H9 (cell line): ENCODE results near the gene RTF2. TPM values are rescaled to one million over a fixed set of nuclear protein-coding genes. Genes with fewer than 3 reads are reported as not detected.

Experiments
- DNase-seq: peaks from one replicate; pipeline ENCODE4 v3.0.0-alpha.2; 2017
- H2AFZ ChIP-seq: one replicate; pipeline ENCODE4 v1.6.1; 2013; ENCODE audit warnings: mild to moderate bottlenecking, low read length, control low read depth, moderate library complexity
- H2AK5ac ChIP-seq: 2 replicates; pipeline ENCODE4 v1.6.1; 2013; ENCODE audit warnings: low read length, control low read depth, mixed read lengths; ENCODE audit not compliant: insufficient read length
- H2BK120ac ChIP-seq: one replicate; pipeline ENCODE4 v1.6.1; 2013; ENCODE audit warnings: low read depth, mild to moderate bottlenecking, low read length, control low read depth, inconsistent platforms; ENCODE audit not compliant: poor library complexity, severe bottlenecking
- H2BK12ac ChIP-seq: 2 replicates; pipeline ENCODE4 v1.6.1; 2013; ENCODE audit warnings: low read length, control low read depth, mixed read lengths, low read depth; ENCODE audit not compliant: insufficient read length
- H2BK15ac ChIP-seq: 2 replicates; pipeline ENCODE4 v1.6.1; 2013; ENCODE audit warnings: low read depth, low read length, control low read depth
- H2BK20ac ChIP-seq: one replicate; pipeline ENCODE4 v1.6.1; 2013; ENCODE audit warnings: low read depth, mild to moderate bottlenecking, low read length, control low read depth, inconsistent platforms; ENCODE audit not compliant: poor library complexity, severe bottlenecking
- H2BK5ac ChIP-seq: 2 replicates; pipeline ENCODE4 v1.6.1; 2013; ENCODE audit warnings: low read length, control low read depth, mixed read lengths; ENCODE audit not compliant: insufficient read length
- H3K14ac ChIP-seq: 2 replicates; pipeline ENCODE4 v1.6.1; 2013; ENCODE audit warnings: low read length, control low read depth; ENCODE audit not compliant: insufficient read depth
- H3K18ac ChIP-seq: 2 replicates; pipeline ENCODE4 v1.6.1; 2013; ENCODE audit warnings: low read depth, mild to moderate bottlenecking, mixed read lengths, low read length, control low read depth; ENCODE audit not compliant: insufficient read length
- H3K23ac ChIP-seq: 2 replicates; pipeline ENCODE4 v1.6.1; 2013; ENCODE audit warnings: low read length, control low read depth, mixed read lengths, low read depth; ENCODE audit not compliant: insufficient read length
- H3K23me2 ChIP-seq: 2 replicates; pipeline ENCODE4 v1.6.1; 2013; ENCODE audit warnings: low read depth, mild to moderate bottlenecking, mixed read lengths, low read length, control low read depth; ENCODE audit not compliant: insufficient read length, poor library complexity, severe bottlenecking
- H3K27ac ChIP-seq: 2 replicates; pipeline ENCODE4 v1.5.1; 2013; ENCODE audit warnings: low read length, control low read depth, mixed read lengths, low read depth; ENCODE audit not compliant: insufficient read length
- H3K27me3 ChIP-seq: 2 replicates; pipeline ENCODE4 v1.6.1; 2013; ENCODE audit warnings: low read length, control low read depth, inconsistent platforms; ENCODE audit not compliant: insufficient read depth
- H3K4ac ChIP-seq: 2 replicates; pipeline ENCODE4 v1.6.1; 2013; ENCODE audit warnings: low read depth, mild to moderate bottlenecking, control low read depth, inconsistent platforms, low read length, moderate library complexity
- H3K4me1 ChIP-seq: 2 replicates; pipeline ENCODE4 v1.6.1; 2013; ENCODE audit warnings: low read length, control low read depth, inconsistent platforms; ENCODE audit not compliant: insufficient read depth
- H3K4me2 ChIP-seq: 2 replicates; pipeline ENCODE4 v1.6.1; 2013; ENCODE audit warnings: low read length, control low read depth, mixed read lengths; ENCODE audit not compliant: insufficient read length, insufficient read depth
- H3K56ac ChIP-seq: 2 replicates; pipeline ENCODE4 v1.6.1; 2013; ENCODE audit warnings: low read depth, mild to moderate bottlenecking, mixed read lengths, low read length, control low read depth; ENCODE audit not compliant: insufficient read length
- H3K79me1 ChIP-seq: 2 replicates; pipeline ENCODE4 v1.6.1; 2013; ENCODE audit warnings: low read depth, mild to moderate bottlenecking, moderate library complexity, low read length, control low read depth, inconsistent platforms; ENCODE audit not compliant: insufficient read depth, poor library complexity, severe bottlenecking
- H3K79me2 ChIP-seq: 2 replicates; pipeline ENCODE4 v1.6.1; 2013; ENCODE audit warnings: low read length, control low read depth, inconsistent platforms; ENCODE audit not compliant: insufficient read depth
- H3K9ac ChIP-seq: 2 replicates; pipeline ENCODE4 v1.6.1; 2013; ENCODE audit warnings: low read length, control low read depth, mixed read lengths; ENCODE audit not compliant: insufficient read length; ENCODE audit errors: extremely low read depth
- H3K9me3 ChIP-seq: one replicate; pipeline ENCODE4 v1.6.1; 2013; ENCODE audit warnings: low read depth, low read length, inconsistent platforms; ENCODE audit not compliant: control insufficient read depth
- H3T11ph ChIP-seq: one replicate; pipeline ENCODE4 v1.6.1; 2013; ENCODE audit warnings: mild to moderate bottlenecking, low read length, control low read depth, inconsistent platforms
- H4K20me1 ChIP-seq: one replicate; pipeline ENCODE4 v1.6.1; 2013; ENCODE audit not compliant: control insufficient read depth, insufficient read length, insufficient read depth
- H4K5ac ChIP-seq: 2 replicates; pipeline ENCODE4 v1.6.1; 2013; ENCODE audit warnings: low read depth, mild to moderate bottlenecking, mixed read lengths, low read length, control low read depth; ENCODE audit not compliant: insufficient read length
- H4K8ac ChIP-seq: replicated peaks from 2 replicates; pipeline ENCODE4 v1.6.1; 2013; ENCODE audit warnings: low read length, control low read depth, mixed read lengths, low read depth; ENCODE audit not compliant: insufficient read length
- H4K91ac ChIP-seq: 2 replicates; pipeline ENCODE4 v1.6.1; 2013; ENCODE audit warnings: low read depth, mild to moderate bottlenecking, moderate library complexity, mixed read lengths, low read length, control low read depth; ENCODE audit not compliant: insufficient read length
- H3K27ac Mint-ChIP-seq, 3 experiments: 2 replicates in 2 of 3; 3 replicates in 1 of 3; pipeline ENCODE4 v1.8.0; 2020 to 2021; ENCODE audit warnings: mixed read lengths in 3 of 3, mild to moderate bottlenecking in 1 of 3, moderate library complexity in 1 of 3
- H3K27me3 Mint-ChIP-seq: 2 replicates; pipeline ENCODE4 v1.8.0; 2021; ENCODE audit warnings: low read depth, mild to moderate bottlenecking, moderate library complexity, mixed read lengths
- H3K36me3 Mint-ChIP-seq, 3 experiments: 2 replicates in 2 of 3; 3 replicates in 1 of 3; pipeline ENCODE4 v1.8.0; 2020 to 2021; ENCODE audit warnings: low read depth in 3 of 3, mixed read lengths in 3 of 3; ENCODE audit not compliant: insufficient read depth in 1 of 3
- H3K4me1 Mint-ChIP-seq, 2 experiments: 2 replicates each; pipeline ENCODE4 v1.8.0; 2020; ENCODE audit warnings: mixed read lengths in 2 of 2
- H3K4me3 Mint-ChIP-seq, 2 experiments: 2 replicates in 1 of 2; 3 replicates in 1 of 2; pipeline ENCODE4 v1.8.0; 2020 to 2021; ENCODE audit warnings: mild to moderate bottlenecking in 2 of 2, mixed read lengths in 2 of 2, moderate library complexity in 1 of 2
- H3K9me3 Mint-ChIP-seq, 2 experiments: 2 replicates in 1 of 2; 3 replicates in 1 of 2; pipeline ENCODE4 v1.8.0; 2020; ENCODE audit warnings: mild to moderate bottlenecking in 2 of 2, mixed read lengths in 2 of 2, moderate library complexity in 1 of 2
- WGBS: extraction: QIAGEN DNeasy Blood & Tissue Kit; methylation state at CpG from one replicate; pipeline ENCODE4 v1.1.7; 2013; ENCODE audit warnings: missing lambda C conversion rate, low lambda C conversion rate, mixed read lengths; ENCODE audit not compliant: insufficient read length; ENCODE audit errors: extremely low coverage; 5-methylcytosine and 5-hydroxymethylcytosine counted together
- total RNA-seq: library from RNA; stranded (reverse); gene quantifications from 2 replicates; pipeline ENCODE4 v1.2.1, GENCODE V29; 2021
- TF ChIP-seq, protein P1 (sequence below): fragments of 200-600 bp; sonication (generic); conservative IDR thresholded peaks from 3 replicates; pipeline ENCODE4 v1.8.0; 2021; ENCODE audit warnings: antibody characterized with exemption, mild to moderate bottlenecking

Gene RTF2
- total RNA-seq, 1 experiment from 2014 or later, result 62.6 TPM

DNA sequence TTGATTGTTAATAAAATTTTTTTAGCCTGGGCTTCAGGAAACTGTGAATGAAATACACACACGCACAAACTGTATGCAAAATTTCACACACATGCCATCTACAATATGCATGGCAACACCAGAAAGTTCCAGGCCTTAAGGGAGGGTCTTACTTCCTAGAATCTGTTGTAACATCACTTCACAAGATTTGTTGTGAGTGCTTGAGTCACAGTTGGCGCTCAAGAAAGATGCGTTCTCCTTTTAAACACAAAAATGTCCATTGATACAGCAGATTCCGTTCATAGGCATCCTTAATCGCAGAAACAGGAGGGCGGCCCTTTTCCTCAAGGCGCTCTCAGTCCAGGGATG, 485 bp upstream of the RTF2 start:
- H3K4me1 Mint-ChIP-seq, result peaks cover 4 to 11% of the 10 kb centered on the region in 2 experiments
- H2AFZ ChIP-seq, result no peak overlapping the region
- no peak overlapping the region for H2BK120ac ChIP-seq
- no peaks in the 10 kb centered on the region for H3K27me3 ChIP-seq
- H3K36me3 Mint-ChIP-seq, result peaks cover 0 to 2% (median under 1%) of the 10 kb centered on the region in 3 experiments; a peak in 3 of 7 replicates
- no peaks in the 10 kb centered on the region for H3K9me3 ChIP-seq
- no peak overlapping the region for H2BK20ac ChIP-seq
- H3K4me2 ChIP-seq, result peak overlapping the region; percentile 63
- H3K79me2 ChIP-seq, result peaks cover 9% of the 10 kb centered on the region; the same call in 1 of the 2 replicates
- H3K27ac ChIP-seq, result no peak overlapping the region
- no peak overlapping the region for H2BK12ac ChIP-seq
- WGBS, result no CpG with 5 or more reads among the region's 7 CpGs
- DNase-seq, result no peak
- H2BK5ac ChIP-seq, result no peak overlapping the region
- no peak overlapping the region for H3T11ph ChIP-seq
- H4K20me1 ChIP-seq, result no peaks in the 10 kb centered on the region
- no peak overlapping the region for H3K23ac ChIP-seq
- no peak overlapping the region for H4K91ac ChIP-seq
- peak overlapping the region; percentile 100 for H3K4me3 Mint-ChIP-seq
- no peak overlapping the region for H2BK15ac ChIP-seq
- H3K27ac Mint-ChIP-seq, result peak overlapping the region in 1 of 3 experiments; percentile 77; a peak in 2 of 7 replicates
- no peaks in the 10 kb centered on the region for H3K9me3 Mint-ChIP-seq
- peaks cover 7% of the 10 kb centered on the region for H3K23me2 ChIP-seq
- peaks cover 10% of the 10 kb centered on the region for H3K27me3 Mint-ChIP-seq
- H2AK5ac ChIP-seq, result no peak overlapping the region
- H3K4ac ChIP-seq, result no peak overlapping the region
- H3K56ac ChIP-seq, result no peak overlapping the region
- H3K79me1 ChIP-seq, result peaks cover 10% of the 10 kb centered on the region
- no peaks in the 10 kb centered on the region for H3K4me1 ChIP-seq
- no peak overlapping the region for H3K18ac ChIP-seq
- TF ChIP-seq, protein P1, sequence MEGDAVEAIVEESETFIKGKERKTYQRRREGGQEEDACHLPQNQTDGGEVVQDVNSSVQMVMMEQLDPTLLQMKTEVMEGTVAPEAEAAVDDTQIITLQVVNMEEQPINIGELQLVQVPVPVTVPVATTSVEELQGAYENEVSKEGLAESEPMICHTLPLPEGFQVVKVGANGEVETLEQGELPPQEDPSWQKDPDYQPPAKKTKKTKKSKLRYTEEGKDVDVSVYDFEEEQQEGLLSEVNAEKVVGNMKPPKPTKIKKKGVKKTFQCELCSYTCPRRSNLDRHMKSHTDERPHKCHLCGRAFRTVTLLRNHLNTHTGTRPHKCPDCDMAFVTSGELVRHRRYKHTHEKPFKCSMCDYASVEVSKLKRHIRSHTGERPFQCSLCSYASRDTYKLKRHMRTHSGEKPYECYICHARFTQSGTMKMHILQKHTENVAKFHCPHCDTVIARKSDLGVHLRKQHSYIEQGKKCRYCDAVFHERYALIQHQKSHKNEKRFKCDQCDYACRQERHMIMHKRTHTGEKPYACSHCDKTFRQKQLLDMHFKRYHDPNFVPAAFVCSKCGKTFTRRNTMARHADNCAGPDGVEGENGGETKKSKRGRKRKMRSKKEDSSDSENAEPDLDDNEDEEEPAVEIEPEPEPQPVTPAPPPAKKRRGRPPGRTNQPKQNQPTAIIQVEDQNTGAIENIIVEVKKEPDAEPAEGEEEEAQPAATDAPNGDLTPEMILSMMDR, result no peak
- H4K5ac ChIP-seq, result no peak overlapping the region
- no peak overlapping the region for H4K8ac ChIP-seq
- no peak overlapping the region for H3K9ac ChIP-seq
- no peak overlapping the region for H3K14ac ChIP-seq
